Activated CD4-positive, alpha-beta T cell treated with anti-CD3 and anti-CD28 coated beads for 36 hours (primary cell): ENCODE results near the gene STARD13. TPM values are rescaled to one million over a fixed set of nuclear protein-coding genes. Genes with fewer than 3 reads are reported as not detected.

Experiments
- ATAC-seq: fragments of 200-7000 bp; cut with Tn5 transposase; one replicate; pipeline ENCODE4 v1.10.0; 2021; ENCODE audit warnings: mild to moderate bottlenecking, moderate library complexity
- CTCF ChIA-PET: fragments of 350-600 bp; sonication (Branson Sonifier 250); formaldehyde crosslinking; loops from one replicate; lab custom pipeline; 2021; ENCODE audit warnings: antibody characterized with exemption; lab: Charles Lee
- POLR2A ChIA-PET: fragments of 350-600 bp; sonication (Branson Sonifier 250); formaldehyde crosslinking; loops from one replicate; lab custom pipeline; 2021; ENCODE audit warnings: antibody characterized with exemption, inconsistent platforms; lab: Charles Lee
- DNase-seq: peaks from one replicate; pipeline ENCODE4 v3.0.0-alpha.2; 2020
- H3K27ac Mint-ChIP-seq: one replicate; pipeline ENCODE4 v1.8.0; 2021; ENCODE audit warnings: mixed read lengths
- H3K27me3 Mint-ChIP-seq: one replicate; pipeline ENCODE4 v1.8.0; 2021; ENCODE audit warnings: mixed read lengths
- H3K36me3 Mint-ChIP-seq: one replicate; pipeline ENCODE4 v1.8.0; 2021; ENCODE audit warnings: low read depth, mixed read lengths
- H3K4me1 Mint-ChIP-seq: one replicate; pipeline ENCODE4 v1.8.0; 2021; ENCODE audit warnings: mixed read lengths
- H3K4me3 Mint-ChIP-seq: one replicate; pipeline ENCODE4 v1.8.0; 2021; ENCODE audit warnings: mild to moderate bottlenecking, moderate library complexity, mixed read lengths
- H3K9me3 Mint-ChIP-seq: one replicate; pipeline ENCODE4 v1.8.0; 2021; ENCODE audit warnings: low read depth, mixed read lengths
- intact Hi-C, 2 experiments: fragments of 100-400 bp; cut with DNase I in 1 of 2; cut with micrococcal nuclease in 1 of 2; formaldehyde crosslinking; loops; one replicate each; pipeline versions ENCODE4 v1.14.2 to v1.15.1; 2022 to 2024; cut with DNase I, micrococcal nuclease
- total RNA-seq, 2 experiments: library from RNA; stranded (reverse); gene quantifications; one replicate each; pipeline ENCODE4 v1.2.3, GENCODE V29; 2021

Gene STARD13
- total RNA-seq, 2 experiments from 2014 or later, result 0.35 to 0.57 TPM

- Mint-ChIP-seq H3K4me1 (no peaks in the 10 kb centered on the region), H3K27me3 (peaks cover 3% of the 10 kb centered on the region), H3K36me3 (no peaks in the 10 kb centered on the region), H3K9me3 (no peaks in the 10 kb centered on the region), H3K27ac (no peak overlapping the region), H3K4me3 (no peak overlapping the region)
- intact Hi-C loops, result no loop called here
- no peak for DNase-seq
- CTCF ChIA-PET, result no interaction called here
- POLR2A ChIA-PET, result no interaction called here
- ATAC-seq, result no peak
These were observed 171.4 kb downstream of the STARD13 start for GRCh38 chr13:33114146-33114545.

GRCh38 chr13:33112766-33113165 lies 172.8 kb downstream of the STARD13 start:
- no peak for DNase-seq
- ChIA-PET POLR2A (interaction anchor here (0.6 kb wide), 1 partner anchor 19 kb away, joined by 3 read pairs; no protein-coding TSS in a partner anchor), CTCF (no interaction called here)
- no peaks in the 10 kb centered on the region for H3K9me3 Mint-ChIP-seq
- intact Hi-C loops, result no loop called here
- H3K27ac Mint-ChIP-seq, result no peak overlapping the region
- no peak for ATAC-seq
- no peaks in the 10 kb centered on the region for H3K36me3 Mint-ChIP-seq
- H3K4me1 Mint-ChIP-seq, result no peaks in the 10 kb centered on the region
- peaks cover 2% of the 10 kb centered on the region for H3K27me3 Mint-ChIP-seq
- no peak overlapping the region for H3K4me3 Mint-ChIP-seq

- intact Hi-C loops, result no loop called here
- Mint-ChIP-seq H3K27me3 (peaks cover 3% of the 10 kb centered on the region), H3K4me3 (no peak overlapping the region), H3K9me3 (no peaks in the 10 kb centered on the region), H3K4me1 (no peaks in the 10 kb centered on the region), H3K36me3 (no peaks in the 10 kb centered on the region), H3K27ac (no peak overlapping the region)
- DNase-seq (no peak), ATAC-seq (no peak)
- POLR2A ChIA-PET, result interaction anchor here (0.7 kb wide), 1 partner anchor 179 kb away, joined by 3 read pairs; no protein-coding TSS in a partner anchor
- CTCF ChIA-PET, result interaction anchor here (0.7 to 1.1 kb wide), 3 partner anchors 11 to 37 kb away, joined by 3 read pairs; no protein-coding TSS in a partner anchor
These were observed 174.0 kb downstream of the STARD13 start for GRCh38 chr13:33111414-33112110.

GRCh38 chr13:33110713-33111413 lies 174.7 kb downstream of the STARD13 start:
- ChIA-PET CTCF (interaction anchor here (0.7 to 1.1 kb wide), 3 partner anchors 11 to 37 kb away, joined by 3 read pairs; no protein-coding TSS in a partner anchor), POLR2A (interaction anchor here (0.7 kb wide), 1 partner anchor 180 kb away, joined by 3 read pairs; no protein-coding TSS in a partner anchor)
- DNase-seq (no peak), ATAC-seq (no peak)
- intact Hi-C loops, result no loop called here
- Mint-ChIP-seq H3K36me3 (no peaks in the 10 kb centered on the region), H3K4me3 (no peak overlapping the region), H3K4me1 (no peaks in the 10 kb centered on the region), H3K9me3 (no peaks in the 10 kb centered on the region), H3K27ac (no peak overlapping the region), H3K27me3 (peaks cover 7% of the 10 kb centered on the region)

DNA sequence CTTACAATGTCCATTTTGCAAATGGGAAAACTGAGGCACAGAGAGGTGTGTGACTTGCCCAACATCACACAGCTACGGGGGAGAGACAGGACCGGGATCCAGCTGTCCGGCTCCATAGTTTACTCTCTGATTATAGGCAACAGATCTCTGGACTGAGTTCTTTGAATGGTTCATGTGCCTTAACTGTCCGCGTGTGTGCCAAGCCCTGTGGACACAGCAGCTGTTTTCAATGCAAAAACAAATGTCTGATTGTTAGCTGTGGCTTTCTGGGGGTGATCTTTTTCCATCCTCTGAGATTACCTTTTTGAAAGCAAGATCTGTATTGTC lies 175.2 kb downstream of the STARD13 start:
- POLR2A ChIA-PET, result no interaction called here
- H3K9me3 Mint-ChIP-seq, result no peaks in the 10 kb centered on the region

DNA sequence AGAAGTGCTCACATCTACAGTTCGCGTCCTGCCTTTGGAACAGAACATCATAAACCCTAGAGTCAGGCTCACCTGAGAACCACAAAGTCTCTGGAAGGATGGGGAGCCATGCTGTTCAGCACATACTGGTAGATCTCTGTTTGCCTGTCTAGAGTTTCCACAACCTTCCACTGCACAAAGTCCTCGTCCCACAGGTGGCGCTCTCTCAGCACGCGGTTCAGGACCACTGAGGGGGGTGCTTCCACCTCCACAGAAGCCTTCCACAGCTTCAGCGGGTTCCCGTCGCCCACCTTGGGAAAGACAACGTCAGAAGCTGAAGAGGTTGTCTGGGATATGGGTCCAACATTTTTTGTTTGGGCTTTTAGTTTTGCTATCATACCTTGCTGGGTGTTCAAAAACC lies 175.8 kb downstream of the STARD13 start:
- Mint-ChIP-seq H3K27me3 (peaks cover 10% of the 10 kb centered on the region), H3K27ac (no peak overlapping the region), H3K4me3 (no peak overlapping the region), H3K4me1 (no peaks in the 10 kb centered on the region), H3K36me3 (no peaks in the 10 kb centered on the region), H3K9me3 (no peaks in the 10 kb centered on the region)
- CTCF ChIA-PET, result no interaction called here
- intact Hi-C loops, result no loop called here
- ATAC-seq, result no peak
- POLR2A ChIA-PET, result no interaction called here
- peak; percentile 9 for DNase-seq

More for the DNA sequence above, 175.2 kb downstream of the STARD13 start:
- no peak for DNase-seq
- Mint-ChIP-seq H3K4me3 (no peak overlapping the region), H3K36me3 (no peaks in the 10 kb centered on the region), H3K27ac (no peak overlapping the region), H3K4me1 (no peaks in the 10 kb centered on the region), H3K27me3 (peaks cover 10% of the 10 kb centered on the region)
- CTCF ChIA-PET, result no interaction called here
- intact Hi-C loops, result no loop called here
- no peak for ATAC-seq

DNA sequence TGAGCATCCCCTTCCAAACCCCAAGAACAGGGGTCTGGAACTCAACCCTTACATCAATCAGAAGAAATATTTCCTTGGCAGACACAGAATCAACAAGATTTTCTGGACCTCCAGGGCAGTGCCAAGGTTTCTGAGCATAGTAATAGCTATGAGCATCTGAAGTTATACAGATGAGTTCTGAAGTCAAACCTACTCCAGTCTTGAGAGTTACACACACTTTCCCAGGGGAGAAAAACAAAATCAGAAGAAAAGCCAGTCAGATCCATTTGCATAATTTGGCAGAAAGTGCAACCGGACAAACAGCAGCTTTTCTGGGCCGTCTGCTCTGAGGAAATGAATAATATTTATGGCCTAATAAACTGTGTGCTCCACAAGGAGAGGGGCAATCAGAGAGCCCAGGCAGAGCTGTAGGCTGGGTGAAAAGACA lies 176.3 kb downstream of the STARD13 start:
- intact Hi-C loops, result no loop called here
- H3K27me3 Mint-ChIP-seq, result peaks cover 10% of the 10 kb centered on the region
- H3K9me3 Mint-ChIP-seq, result no peaks in the 10 kb centered on the region
- DNase-seq (no peak), ATAC-seq (no peak)
- H3K36me3 Mint-ChIP-seq, result no peaks in the 10 kb centered on the region
- POLR2A ChIA-PET, result no interaction called here
- H3K4me1 Mint-ChIP-seq, result no peaks in the 10 kb centered on the region
- CTCF ChIA-PET, result no interaction called here
- no peak overlapping the region for H3K4me3 Mint-ChIP-seq
- no peak overlapping the region for H3K27ac Mint-ChIP-seq

DNA sequence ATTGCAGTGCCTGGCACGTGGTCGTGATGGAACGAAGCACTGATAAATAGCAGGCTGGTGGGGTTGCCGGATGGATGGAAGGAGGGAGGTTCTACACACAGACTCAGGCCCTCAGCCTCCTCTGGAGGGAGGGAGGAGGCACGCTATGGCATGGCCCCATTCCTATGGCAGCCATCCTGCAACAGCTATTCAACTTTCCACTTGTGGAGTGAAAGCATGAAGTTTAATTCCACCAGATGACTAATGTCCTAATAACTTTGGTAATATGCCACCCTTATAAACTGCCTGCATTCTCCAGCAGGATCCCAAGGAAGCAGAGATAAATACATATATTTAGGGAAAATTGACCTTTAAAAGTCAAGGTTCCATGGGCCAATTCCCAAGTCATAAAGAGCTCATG lies 176.9 kb downstream of the STARD13 start:
- no peak for DNase-seq
- ATAC-seq, result no peak
- H3K9me3 Mint-ChIP-seq, result no peaks in the 10 kb centered on the region
- ChIA-PET CTCF (no interaction called here), POLR2A (no interaction called here)
- no peaks in the 10 kb centered on the region for H3K4me1 Mint-ChIP-seq
- no peak overlapping the region for H3K4me3 Mint-ChIP-seq
- H3K27me3 Mint-ChIP-seq, result peaks cover 10% of the 10 kb centered on the region
- H3K27ac Mint-ChIP-seq, result no peak overlapping the region
- no peaks in the 10 kb centered on the region for H3K36me3 Mint-ChIP-seq
- intact Hi-C loops, result no loop called here

GRCh38 chr13:33107361-33107760 lies 178.2 kb downstream of the STARD13 start:
- Mint-ChIP-seq H3K4me1 (no peaks in the 10 kb centered on the region), H3K36me3 (no peaks in the 10 kb centered on the region), H3K27me3 (peaks cover 16% of the 10 kb centered on the region), H3K4me3 (no peak overlapping the region), H3K27ac (no peak overlapping the region), H3K9me3 (no peaks in the 10 kb centered on the region)
- no peak for DNase-seq
- POLR2A ChIA-PET, result no interaction called here
- CTCF ChIA-PET, result interaction anchor here (0.7 kb wide), 1 partner anchor 88 kb away, joined by 3 read pairs; no protein-coding TSS in a partner anchor
- ATAC-seq, result no peak
- intact Hi-C loops, result no loop called here

DNA sequence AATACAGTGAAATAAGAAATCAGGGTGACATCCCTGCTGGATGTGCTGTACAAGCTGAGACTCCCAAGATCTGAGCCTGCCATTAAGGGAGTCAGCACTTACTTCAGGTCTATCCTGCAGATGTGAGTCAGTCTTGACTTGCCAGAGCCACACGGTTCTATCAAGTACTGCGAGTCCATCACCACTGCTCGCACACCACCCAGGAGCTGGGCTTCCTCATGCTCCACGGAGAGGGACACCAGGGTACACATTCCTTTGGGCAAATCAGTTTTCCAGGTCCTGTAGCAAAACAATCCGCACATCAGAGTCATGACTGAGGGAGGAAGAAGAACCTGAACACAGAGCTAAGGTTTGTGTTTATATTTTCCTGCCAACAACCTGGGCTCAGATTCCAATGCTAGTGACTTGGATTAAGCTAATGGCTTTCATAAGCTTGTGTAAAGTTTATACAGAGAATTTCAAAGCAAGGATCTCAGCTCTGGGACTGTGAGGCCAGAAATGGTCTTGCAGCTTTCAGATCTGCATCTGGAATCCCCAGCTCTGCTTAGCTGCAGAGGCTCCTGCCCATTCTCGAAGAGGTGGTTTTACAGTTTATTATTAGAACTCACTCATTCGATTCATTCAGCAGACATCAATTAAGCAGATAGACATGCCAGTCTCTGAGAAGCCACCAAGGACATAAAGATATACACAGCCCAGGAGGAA lies 178.7 kb downstream of the STARD13 start:
- H3K4me3 Mint-ChIP-seq, result no peak overlapping the region
- H3K27me3 Mint-ChIP-seq, result peaks cover 16% of the 10 kb centered on the region
- ChIA-PET CTCF (no interaction called here), POLR2A (no interaction called here)
- DNase-seq (no peak), ATAC-seq (no peak)
- no peak overlapping the region for H3K27ac Mint-ChIP-seq
- intact Hi-C loops, result no loop called here
- H3K4me1 Mint-ChIP-seq, result no peaks in the 10 kb centered on the region
- H3K9me3 Mint-ChIP-seq, result no peaks in the 10 kb centered on the region
- no peaks in the 10 kb centered on the region for H3K36me3 Mint-ChIP-seq

DNA sequence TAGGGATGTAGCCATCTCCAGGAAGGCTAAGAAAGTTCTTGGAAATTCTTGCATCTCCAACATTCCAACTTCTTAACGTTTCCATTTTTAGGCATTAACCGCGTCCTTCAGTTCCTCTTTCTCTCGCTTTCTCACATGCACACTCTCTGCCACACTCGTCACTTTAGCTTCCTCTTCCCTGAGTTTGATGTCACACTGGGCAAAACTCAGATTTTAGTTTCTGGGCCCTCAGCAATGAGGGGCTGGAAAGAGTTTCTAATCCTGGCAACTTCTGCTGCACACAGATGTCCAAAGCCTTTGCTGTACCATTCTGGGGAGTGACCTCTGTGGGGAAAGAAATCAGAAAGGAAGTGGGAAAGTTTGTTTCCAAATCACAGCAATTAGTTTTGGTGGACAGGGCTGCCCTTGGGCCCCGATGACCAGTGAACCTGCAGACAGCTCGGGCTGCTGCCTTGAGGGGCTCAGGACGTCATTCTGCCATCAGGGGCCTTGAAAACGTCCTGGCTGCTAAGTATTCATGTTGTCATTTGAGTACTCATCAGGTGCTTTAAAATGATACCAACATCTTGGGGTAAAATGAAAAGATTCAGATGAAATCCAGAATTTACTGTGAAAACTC lies 180.1 kb downstream of the STARD13 start:
- ATAC-seq (no peak), DNase-seq (no peak)
- Mint-ChIP-seq H3K36me3 (no peaks in the 10 kb centered on the region), H3K9me3 (no peaks in the 10 kb centered on the region), H3K4me1 (no peaks in the 10 kb centered on the region), H3K27me3 (peaks cover 16% of the 10 kb centered on the region), H3K27ac (no peak overlapping the region), H3K4me3 (no peak overlapping the region)
- intact Hi-C loops, result no loop called here
- ChIA-PET CTCF (interaction anchor here (0.6 to 0.7 kb wide), 2 partner anchors 34 to 437 kb away, joined by 3 to 4 read pairs; no protein-coding TSS in a partner anchor), POLR2A (no interaction called here)
